NOMO-1 treated with DMSO at 0.1 percent for 48 hours (cell line): ENCODE results near the gene CUL4B.
"Not testable (repeated sequence)": the region's sequence is repeated elsewhere in the genome, so short reads cannot be mapped to it uniquely, and the experiment has no call there.

Source experiments
- DNase-seq: peaks from one replicate; lab custom pipeline; 2025; ENCODE audit not compliant: unreplicated experiment; lab: John Stamatoyannopoulos, UW

The CUL4B gene

GRCh38 chrX:120560842-120561633, at the start of gene CUL4B:
Gene CUL4B (minus strand): TSS chrX:120560962. CDS start chrX:120560638, 324 bp downstream.
- DNase-seq = peak; percentile 86

GRCh38 chrX:120604361-120604782, 43.6 kb upstream of the CUL4B start:
- DNase-seq = peak; percentile 19

GRCh38 chrX:120603707-120604360, 43.1 kb upstream of the CUL4B start, which contains the start of gene MCTS1:
Gene MCTS1 (plus strand): TSS chrX:120604101. CDS start chrX:120604237, 136 bp downstream.
- DNase-seq = peak; percentile 96

- no peak for DNase-seq
These were observed 24.9 kb upstream of the CUL4B start for GRCh38 chrX:120585702-120586101.

- no peak for DNase-seq
These were observed 14.8 kb upstream of the CUL4B start for GRCh38 chrX:120575379-120576114.

DNA sequence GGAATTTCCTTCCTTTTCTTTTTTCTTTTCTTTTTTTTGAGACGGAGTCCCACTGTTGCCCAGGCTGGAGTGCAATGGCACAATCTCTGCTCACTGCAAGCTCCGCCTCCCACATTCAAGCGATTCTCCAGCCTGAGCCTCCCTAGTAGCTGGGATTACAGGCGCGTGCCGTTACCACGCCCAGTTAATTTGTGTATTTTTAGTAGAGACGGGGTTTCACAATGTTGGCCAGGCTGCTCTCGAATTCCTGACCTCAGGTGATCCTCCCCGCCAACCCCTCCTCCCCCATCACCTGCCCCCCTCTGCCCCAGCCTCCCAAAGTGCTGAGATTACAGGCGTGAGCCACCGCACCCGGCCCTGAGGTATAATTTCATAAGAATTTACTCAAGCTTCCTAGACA, 13.0 kb upstream of the CUL4B start:
- not testable (repeated sequence) for DNase-seq

GRCh38 chrX:120570011-120570600, 9.3 kb upstream of the CUL4B start:
- DNase-seq = no peak

GRCh38 chrX:120568609-120569008, 7.8 kb upstream of the CUL4B start:
- DNase-seq = no peak

GRCh38 chrX:120568035-120568434, 7.3 kb upstream of the CUL4B start:
- DNase-seq = no peak

DNA sequence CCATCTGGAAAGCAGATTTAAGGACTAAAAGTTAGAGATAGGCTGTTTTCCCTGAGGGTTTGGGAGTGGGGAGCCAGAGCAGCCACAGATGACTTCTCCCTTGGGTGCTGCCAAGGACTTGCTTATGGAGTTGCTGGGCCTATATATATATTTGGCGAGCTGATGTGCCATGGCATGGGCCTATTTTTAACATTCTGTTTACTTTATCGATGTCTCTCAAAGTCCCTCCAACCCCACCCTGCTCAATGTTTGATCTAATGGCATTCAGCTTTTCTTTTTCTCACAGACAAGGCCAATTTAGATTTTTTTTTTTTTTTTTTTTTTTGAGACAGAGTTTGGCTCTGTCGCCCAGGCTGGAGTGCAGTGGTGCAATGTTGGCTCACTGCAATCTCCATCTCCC, 6.1 kb upstream of the CUL4B start:
- no peak for DNase-seq

GRCh38 chrX:120564925-120565324, 4.2 kb upstream of the CUL4B start:
- no peak for DNase-seq

GRCh38 chrX:120562569-120562926, 1.8 kb upstream of the CUL4B start:
- DNase-seq = no peak

DNA sequence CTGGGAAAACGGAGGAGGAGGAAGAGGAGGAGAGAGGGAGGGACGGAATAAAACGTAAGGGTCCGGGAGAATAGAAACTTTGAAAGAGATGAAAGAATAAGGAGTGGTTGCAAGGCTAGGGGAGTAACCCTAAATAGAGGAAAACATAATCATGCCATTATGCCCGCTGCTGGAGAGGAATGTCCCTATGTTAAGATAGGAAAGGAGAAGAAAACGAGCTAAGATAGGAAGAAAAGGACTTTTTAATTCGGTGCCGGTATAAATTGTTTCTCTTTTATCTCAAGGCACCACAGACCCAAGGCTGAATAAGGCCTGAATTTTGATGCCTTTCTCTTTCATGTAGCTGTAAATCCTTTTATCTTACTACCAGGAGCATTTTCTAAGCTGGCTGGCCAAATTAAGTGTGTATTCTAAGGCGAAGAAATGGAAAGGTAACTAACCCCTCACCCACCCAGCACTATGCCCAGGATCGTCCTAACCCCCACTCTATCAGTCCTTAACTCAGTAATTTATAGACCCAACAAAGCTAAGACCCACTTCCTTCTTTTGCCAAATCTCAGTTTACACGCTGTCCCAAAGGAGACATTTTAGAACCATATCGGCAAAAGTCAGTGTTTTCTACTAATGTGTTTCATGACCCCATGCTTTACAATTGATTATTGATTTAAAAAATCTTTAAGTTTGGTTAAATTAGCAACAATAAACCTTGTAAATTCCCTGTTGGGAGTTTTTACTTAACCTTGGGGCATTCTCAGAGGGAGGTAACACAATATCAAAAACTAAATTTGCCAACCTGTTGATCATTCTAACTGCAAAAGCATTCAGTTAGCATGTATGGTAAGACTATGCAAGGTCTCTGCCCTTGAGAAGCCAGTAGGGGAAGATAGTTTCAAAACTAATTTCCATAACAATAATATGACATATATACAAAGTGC, 1.1 kb upstream of the CUL4B start:
- DNase-seq = no peak

- DNase-seq = no peak
These were observed 339 bp downstream of the CUL4B start for GRCh38 chrX:120560405-120560841.

DNA sequence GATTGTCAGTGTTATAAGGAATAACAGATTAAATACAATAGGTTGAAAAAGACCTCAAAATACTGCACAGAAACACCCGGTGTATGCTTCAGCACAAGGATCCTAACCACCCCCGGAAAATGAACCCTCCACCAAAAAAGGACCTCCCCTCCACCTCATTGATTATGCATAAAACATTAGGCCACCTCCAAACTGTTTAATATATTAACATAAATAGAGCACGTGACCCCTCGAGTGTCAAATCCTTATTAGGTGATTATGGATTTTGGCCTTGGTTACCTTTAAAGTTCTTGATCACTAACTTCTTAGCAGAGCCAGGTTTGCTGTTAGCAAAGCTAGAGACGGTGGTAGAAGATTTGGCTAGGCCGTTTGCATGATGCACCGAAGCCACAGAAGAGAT, 958 bp downstream of the CUL4B start:
- no peak for DNase-seq

- no peak for DNase-seq
These were observed 4.5 kb downstream of the CUL4B start for GRCh38 chrX:120556251-120556650.

DNA sequence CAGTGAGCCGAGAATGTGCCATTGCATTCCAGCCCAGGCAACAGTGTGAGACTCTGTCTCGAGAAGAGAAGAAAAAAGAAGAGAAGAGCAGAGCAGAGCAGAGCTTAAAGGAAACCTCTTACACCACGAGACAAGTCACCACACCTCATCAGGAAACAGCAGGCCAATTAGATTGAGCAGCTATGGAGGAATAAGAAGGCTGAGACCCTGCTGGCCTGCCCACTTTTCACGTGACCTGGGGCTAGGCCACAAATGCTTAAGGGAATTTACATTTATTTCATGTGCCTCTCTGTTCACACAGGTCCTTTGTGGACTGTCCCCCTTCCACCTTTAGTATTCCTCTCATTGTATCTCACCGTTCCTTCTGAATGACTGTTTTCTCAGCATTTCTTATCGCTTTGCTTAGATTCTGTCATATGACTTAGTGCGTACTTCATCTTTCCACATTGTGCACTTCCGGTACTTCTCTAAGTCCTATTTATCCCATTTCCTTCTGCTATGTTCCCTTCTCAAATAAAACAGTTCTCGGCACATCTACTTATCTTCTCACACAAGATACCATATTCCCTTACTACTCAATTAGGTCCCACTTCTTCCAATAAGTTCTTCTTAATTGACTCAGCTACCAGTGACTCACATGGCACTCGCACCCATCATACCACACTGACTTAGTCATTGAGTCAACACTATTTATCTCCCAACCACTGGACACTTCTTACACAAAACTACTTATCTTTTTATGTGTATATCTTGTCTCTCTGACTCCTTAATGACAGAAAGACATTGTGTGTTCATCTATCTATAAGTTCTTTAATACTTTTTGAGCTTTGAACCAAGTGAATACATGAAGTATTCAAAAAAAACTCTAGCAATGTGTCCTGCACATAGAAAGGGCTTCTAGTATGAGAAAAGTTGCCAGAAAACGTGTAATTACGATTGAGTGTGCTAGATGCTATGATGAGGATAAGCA, 11.0 kb downstream of the CUL4B start:
- no peak for DNase-seq

- DNase-seq = peak; percentile 81
These were observed 24.7 kb downstream of the CUL4B start for GRCh38 chrX:120536061-120536460.
